NCI-H1436 treated with DMSO at 0.1 percent for 48 hours (cell line): ENCODE measurements around the gene ATXN7.

ENCODE experiments used
- DNase-seq: peaks from one replicate; lab custom pipeline; 2025; lab: John Stamatoyannopoulos, UW

ATXN7 gene

GRCh38 chr3:63936925-63937324 lies 73.3 kb downstream of the ATXN7 start:
- no peak for DNase-seq

DNA sequence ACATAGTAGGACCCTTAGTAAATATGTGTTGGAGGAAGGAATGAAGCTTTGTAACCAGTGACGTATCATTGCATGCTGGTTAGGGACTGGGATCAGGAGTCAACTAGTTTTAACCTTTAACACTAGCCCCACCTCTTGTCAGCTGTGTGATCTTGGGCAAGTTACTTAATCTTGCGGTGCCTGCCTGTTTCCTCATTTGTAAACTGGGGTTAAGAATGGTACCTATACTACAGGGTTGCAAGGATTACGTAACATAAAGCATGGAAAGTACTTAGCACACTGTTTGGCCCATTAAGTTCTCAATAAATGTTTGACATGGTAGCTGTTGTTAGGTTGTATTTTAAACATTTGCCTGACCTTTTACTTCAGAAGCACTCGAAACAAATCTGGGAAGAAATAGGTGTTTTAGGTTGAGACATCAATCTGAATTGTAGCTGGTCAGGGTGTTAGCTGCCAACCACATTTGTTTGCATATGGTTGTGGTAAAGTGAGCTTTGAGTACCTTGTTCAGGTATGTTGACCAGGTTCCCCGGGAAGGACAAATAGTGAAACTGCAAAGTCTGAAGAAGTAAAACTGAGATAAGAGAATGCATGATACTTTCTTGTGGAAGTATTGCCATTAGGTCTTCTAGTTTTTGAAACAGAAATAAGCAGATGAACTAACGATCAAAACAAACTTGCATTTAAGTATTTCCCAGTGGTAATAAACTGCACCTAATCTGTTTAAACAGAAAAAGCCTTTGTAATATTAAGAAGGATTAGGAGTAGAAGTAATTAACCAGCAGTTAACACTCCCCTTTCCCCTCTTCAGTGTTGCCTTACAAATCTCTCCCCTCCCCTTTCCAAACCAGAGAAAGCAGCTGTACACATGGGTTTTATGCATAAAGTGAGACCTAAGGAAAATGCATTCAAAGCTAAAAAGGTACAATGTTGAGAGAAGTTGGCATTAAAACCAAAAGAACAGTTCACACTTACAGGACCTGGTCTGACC lies 74.3 kb downstream of the ATXN7 start:
- DNase-seq = no peak

GRCh38 chr3:63940389-63940757 lies 76.7 kb downstream of the ATXN7 start:
- DNase-seq = no peak

DNA sequence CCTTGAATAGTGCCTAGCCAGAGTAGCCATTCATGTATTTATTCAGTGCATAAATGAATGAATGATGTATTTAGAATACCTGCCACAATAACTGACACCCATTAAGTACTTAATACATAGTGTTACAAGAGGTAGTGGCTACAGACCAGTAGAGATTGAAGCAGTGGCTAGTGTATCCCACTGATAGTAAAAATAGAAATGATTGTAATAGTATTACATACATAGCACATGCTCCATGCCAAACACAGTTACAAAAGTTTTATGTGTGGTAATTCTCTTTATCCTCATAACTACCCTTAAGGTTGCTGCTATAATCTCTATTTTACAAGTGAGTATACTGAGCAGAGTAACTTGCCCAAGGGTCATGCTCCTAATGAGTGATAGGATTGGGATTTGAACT lies 78.9 kb downstream of the ATXN7 start:
- no peak for DNase-seq

DNA sequence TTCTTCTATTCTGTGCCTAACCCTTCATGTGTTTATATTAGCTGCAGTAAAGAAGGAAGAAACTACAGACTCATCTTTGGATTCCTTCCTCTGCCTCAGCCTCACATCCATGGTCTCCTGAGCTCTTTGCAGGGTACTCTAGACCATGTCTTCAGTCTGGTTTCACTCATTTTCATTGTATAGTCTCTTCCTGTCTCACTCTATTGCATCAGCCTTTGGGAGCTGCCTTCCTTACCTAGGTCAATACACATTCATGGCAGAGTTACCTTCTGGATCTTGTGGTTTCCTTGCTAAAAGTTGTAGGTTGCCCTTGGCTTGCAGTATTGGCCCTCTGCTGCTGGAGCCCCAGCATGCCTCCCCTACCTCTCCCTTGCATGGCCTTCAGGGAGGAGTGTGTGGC lies 80.0 kb downstream of the ATXN7 start:
- DNase-seq = no peak

DNA sequence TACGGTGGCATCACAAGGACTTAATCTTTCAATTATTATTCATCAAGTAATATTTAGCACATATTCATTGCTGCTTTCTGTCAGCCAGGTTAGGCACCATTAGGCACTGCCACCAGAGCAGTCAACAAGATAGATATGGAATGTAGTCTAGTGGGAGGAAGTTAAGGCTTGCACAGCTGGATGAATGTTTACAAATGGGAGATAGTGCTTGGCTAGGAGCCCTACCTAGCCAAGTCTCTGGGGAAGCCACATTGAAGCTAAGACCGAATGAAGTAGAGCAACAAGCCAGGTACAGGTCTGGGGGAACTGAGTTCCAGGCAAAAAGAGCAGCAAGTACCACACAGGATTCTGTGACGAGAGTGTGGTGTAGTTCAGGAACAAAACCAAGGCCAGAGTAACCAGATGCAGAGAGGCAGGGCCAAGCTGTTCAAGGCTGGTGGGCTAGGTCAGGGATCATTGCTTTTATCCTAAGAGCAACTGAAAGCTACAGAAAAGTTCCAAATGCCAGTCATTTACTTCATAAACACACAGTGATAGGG lies 82.0 kb downstream of the ATXN7 start:
- no peak for DNase-seq

DNA sequence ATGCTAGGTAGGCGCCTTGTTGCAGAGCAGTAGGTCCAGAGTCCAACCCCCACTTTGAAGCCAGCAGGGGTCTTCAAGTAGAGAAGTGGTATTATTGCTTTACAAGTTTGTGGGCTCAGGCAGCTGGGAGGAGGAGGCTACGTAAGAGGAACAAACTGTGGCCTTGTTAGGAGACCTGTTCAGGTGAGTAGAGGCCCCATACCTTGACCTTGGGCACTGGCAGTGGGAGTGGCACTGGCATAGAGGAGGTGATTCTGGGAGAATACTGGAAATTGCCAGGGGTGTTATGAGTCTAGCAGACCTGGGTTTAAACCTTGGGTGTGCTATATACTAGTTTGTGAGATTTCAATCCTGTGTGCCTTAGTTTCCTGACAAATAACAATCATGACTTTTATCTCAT lies 83.1 kb downstream of the ATXN7 start:
- DNase-seq = no peak

- DNase-seq = no peak
These were observed 83.9 kb downstream of the ATXN7 start for GRCh38 chr3:63947594-63947993.

- DNase-seq = no peak
These were observed 85.3 kb downstream of the ATXN7 start for GRCh38 chr3:63949005-63949404.

DNA sequence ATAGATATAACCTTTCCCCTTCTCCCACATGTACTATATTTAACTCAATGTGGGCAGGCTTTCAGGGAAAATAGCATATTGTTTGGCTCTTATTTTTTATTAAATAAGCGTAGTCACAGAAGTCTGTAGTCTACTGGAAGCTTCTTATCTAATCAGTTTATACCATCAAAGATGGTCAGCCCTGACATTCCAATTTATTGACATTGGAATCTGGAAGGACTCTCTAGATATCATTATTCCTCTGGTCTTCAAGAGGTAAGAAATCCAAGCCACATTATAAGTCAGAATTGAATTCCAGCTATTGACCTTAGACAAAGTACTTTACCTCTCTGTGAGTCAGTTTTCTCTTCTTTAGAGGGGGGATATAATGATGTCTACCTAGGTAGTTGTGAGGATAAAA lies 87.0 kb downstream of the ATXN7 start:
- no peak for DNase-seq

- DNase-seq = no peak
These were observed 88.0 kb downstream of the ATXN7 start for GRCh38 chr3:63951492-63952247.

GRCh38 chr3:63952248-63952594 lies 88.6 kb downstream of the ATXN7 start:
- no peak for DNase-seq

GRCh38 chr3:63954182-63954581 lies 90.5 kb downstream of the ATXN7 start:
- no peak for DNase-seq

- DNase-seq = no peak
These were observed 91.5 kb downstream of the ATXN7 start for GRCh38 chr3:63955036-63955650.

DNA sequence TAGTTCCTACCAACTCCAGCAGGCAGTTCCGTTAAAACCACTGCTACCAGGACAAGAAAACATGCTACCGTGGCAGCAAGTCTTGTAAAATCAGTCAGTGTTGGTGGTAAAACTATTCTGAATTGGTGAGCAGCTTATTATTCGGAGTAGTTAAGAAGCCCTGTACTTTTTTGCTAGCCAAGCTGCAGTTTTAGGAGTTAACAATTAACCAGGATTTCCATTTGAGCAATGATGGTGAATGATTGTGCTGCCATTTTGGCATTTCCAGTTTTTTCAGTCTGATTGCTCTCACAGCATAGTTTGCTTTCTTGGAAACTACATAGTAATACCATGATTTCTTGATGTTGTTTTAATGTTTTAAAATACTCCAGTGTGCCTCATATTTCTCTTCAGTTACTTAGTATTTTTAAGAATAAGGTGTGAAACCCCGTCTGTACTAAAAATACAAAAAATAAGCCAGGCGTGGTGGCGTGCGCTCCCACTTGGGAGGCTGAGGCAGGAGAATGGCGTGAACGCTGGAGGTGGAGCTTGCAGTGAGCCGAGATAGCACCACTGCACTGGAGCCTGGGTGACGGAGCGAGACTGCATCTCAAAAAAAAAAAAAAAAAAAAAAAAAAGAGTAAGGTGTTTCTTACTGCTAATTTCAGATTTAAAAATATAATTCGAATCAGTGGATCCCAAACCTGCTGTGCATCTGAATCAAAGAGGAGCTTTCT lies 92.3 kb downstream of the ATXN7 start:
- no peak for DNase-seq

DNA sequence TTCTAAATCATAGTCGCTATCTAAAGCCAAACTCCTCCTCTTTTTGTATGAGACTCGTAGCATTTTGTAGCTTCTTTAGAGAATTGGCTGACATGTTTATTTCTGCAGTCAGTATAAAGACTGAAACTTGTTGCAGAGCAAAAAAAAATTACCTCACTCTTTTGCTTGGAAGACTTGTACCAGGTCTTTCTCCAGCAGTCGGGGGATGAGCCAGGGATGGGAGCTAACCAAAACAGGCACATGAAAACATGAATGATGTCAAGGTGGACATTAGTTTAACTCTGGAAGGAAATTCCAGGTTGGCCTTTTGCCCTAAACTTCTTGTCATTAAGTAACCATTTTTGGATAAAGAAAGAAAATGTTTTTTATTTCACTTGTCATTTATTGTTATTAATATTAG lies 95.5 kb downstream of the ATXN7 start:
- no peak for DNase-seq

DNA sequence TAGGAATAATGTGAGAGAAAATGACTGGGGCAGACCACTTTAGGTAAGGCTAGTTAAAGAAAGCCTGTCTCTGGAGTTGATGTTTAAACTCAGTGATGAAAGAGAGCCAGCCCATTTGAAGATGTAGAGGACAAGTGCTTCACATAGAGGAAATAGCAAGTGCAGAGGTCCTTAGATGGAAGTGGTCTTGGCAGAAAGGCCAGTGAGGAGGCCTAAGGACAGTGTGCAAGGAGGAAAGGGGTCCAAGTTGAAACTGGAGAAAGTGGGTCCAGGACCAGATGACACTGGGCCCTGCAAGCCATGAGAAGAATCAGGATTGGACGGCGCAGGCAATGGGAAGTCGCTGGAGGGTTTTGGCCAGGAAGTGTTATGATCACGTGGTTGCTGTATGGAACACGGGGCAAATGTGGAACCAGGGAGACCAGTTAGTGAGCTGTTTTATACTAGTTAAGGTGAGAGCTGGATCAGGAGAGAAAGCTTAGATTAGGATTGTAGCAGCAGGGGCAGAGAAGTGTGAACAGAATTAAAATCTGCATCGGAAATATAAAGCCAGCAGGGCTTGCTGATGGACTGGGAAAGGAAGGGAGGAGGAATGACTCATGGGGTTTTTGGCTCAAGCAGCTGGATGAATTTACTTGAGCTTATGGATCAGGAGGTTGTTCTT lies 96.5 kb downstream of the ATXN7 start:
- DNase-seq = no peak

DNA sequence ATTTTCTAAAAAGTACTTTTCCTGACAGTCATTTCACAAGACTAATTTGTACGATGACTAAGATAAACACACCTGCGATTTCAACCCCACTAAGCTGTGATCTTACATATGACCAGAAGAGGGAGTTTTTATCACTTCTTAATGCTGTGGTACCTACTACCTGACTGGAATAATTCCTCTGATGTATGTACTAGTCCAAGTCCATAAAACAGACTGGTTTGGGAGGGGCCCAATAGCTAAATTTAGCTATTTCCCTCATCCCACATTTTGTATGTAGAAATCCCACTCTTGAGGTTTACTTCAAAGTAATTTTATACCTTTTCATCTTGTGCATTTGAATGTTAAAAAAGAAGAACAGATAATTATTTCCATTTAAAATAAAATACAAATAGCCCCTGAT lies 98.2 kb downstream of the ATXN7 start:
- DNase-seq = no peak

DNA sequence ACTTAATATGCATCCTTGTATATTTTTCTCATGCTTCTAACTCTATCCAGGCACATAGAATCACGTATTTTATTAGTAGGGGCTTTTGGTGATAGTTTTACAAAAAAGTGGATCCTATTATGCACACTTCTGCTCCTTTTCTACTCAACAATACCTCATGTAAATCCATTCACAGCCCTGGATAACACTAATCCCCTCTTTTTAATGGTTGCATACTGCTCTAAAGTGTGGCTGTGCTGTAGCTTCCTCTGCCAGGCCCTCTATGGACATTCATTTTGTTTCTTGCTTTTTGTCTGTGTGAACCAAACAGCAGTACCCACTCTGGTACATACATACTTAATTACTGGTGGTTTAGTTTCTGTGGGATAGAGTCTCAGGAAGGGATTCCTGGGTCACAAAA lies 99.8 kb downstream of the ATXN7 start:
- DNase-seq = no peak

DNA sequence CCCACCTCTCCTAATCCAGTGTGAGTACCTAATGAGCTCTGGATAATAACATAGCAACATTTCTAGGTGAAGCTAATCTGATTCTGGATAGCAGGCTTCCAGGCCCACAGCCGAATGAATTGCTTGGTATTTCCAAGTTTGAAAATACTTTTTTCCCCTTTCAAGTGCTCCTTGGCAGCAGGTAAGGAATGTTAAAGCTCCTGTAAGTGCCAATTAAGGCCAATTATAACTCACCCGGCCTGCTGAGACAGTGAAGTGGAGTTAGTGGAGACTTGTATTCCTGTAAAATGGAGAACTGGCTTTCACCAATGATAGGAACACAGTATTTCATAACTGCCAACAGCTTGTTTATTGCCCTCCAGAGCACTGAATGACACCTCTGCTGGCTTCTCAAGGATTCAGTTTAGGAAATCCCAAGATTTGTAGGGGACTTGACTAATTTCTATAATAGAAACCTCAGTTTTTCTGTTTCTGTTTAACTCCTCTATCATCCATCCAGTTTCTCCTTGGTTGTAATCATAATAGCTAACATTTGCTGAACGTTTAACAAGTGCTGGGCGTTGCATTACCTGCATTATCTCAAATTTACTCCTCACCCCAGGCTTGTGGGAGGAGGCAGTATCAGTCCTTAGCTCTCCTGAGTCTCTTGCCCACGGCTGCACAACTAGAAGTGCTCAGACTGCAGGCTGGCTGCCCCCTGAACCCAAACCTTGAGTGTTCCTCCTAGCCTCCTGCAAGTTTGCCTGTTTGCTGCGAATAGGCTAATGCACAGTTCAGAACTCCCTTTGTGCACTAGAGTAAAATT lies 101.2 kb downstream of the ATXN7 start:
- no peak for DNase-seq

- DNase-seq = no peak
These were observed 102.3 kb downstream of the ATXN7 start for GRCh38 chr3:63966007-63966406.
